K562 (cell line): ENCODE data around the gene TUB.

Source experiments
- CHD7 ChIP-seq: fragments of 200-600 bp; sonication (generic); IDR thresholded peaks from one replicate; pipeline ENCODE4 v1.6.1; 2012; ENCODE audit warnings: mild to moderate bottlenecking, low read depth, low read length, inconsistent platforms
- CTCF ChIP-seq, 3 experiments: IDR thresholded peaks in 2 of 3; conservative IDR thresholded peaks in 1 of 3; 2 replicates each; pipeline ENCODE4 v1.5.1; 2011 to 2012; ENCODE audit warnings: low read length in 3 of 3, mild to moderate bottlenecking in 3 of 3, control low read depth in 2 of 3, improper control_type of control experiment in 1 of 3, inconsistent platforms in 1 of 3, low read depth in 1 of 3, mixed read lengths in 1 of 3, moderate library complexity in 1 of 3; ENCODE audit not compliant: insufficient read depth in 2 of 3
- FOS ChIP-seq: IDR thresholded peaks from 3 replicates; pipeline ENCODE4 v1.6.1; 2011; ENCODE audit not compliant: insufficient read length; ENCODE audit errors: extremely low read depth
- HSF4 ChIP-seq: fragments of 250-450 bp; sonication (Bioruptor Pico); IDR thresholded peaks from 2 replicates; pipeline ENCODE4 v2.1.2; 2022; ENCODE audit warnings: mild to moderate bottlenecking, moderate library complexity, borderline replicate concordance
- SP1 ChIP-seq: sonication (generic); formaldehyde crosslinking; IDR thresholded peaks from 2 replicates; pipeline ENCODE4 v1.8.1; 2022; ENCODE audit warnings: mild to moderate bottlenecking, missing genetic modification reagents
- SREBF1 ChIP-seq: fragments of 150-350 bp; IDR thresholded peaks from 2 replicates; pipeline ENCODE4 v1.6.1; 2014; ENCODE audit warnings: antibody characterized with exemption, low read depth, low read length, borderline replicate concordance
- ZFX ChIP-seq: sonication (generic); formaldehyde crosslinking; IDR thresholded peaks from 2 replicates; pipeline ENCODE4 v1.8.0; 2022; ENCODE audit warnings: mild to moderate bottlenecking, missing genetic modification reagents, moderate library complexity
- ZNF431 ChIP-seq: sonication (generic); formaldehyde crosslinking; IDR thresholded peaks from 2 replicates; pipeline ENCODE4 v1.8.0; 2022; ENCODE audit warnings: mild to moderate bottlenecking, missing genetic modification reagents
- TF ChIP-seq, protein P1 (sequence below): fragments of 150-350 bp; IDR thresholded peaks from 2 replicates; pipeline ENCODE4 v1.6.1; 2014; ENCODE audit warnings: low read depth, mild to moderate bottlenecking, low read length, borderline replicate concordance

DNA sequence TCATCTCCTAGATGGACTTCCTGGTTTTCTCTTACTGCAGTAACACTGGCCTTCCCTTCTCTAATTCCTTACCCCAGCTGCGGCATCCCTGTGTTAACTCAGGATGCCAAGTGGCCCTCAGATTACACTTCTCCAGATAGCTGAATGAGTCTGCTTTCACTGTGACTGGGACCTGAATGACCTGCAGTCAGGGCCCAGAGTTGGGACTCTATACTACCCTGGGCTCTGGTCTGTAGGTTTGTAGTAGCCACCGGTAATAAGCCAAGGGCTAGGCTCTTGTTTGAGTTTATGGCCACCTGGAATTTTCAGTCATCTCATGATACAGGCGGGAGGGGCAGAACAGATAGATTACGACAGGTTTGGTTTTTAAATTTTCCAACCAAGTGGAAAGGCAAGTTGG is 24.1 kb downstream of the TUB start:
- no peak for TF ChIP-seq HSF4 (CRISPR knock-in tag)
- no peak for TF ChIP-seq CTCF (IDR thresholded peaks at IDR 0.05 in 2 of 3, conservative IDR thresholded peaks at IDR 0.05 in 1 of 3; ENCODE audit: insufficient read depth in 2 of 3, low read depth in 1 of 3, low read length in 3 of 3)
- TF ChIP-seq SREBF1 = no peak
- TF ChIP-seq, protein P1, sequence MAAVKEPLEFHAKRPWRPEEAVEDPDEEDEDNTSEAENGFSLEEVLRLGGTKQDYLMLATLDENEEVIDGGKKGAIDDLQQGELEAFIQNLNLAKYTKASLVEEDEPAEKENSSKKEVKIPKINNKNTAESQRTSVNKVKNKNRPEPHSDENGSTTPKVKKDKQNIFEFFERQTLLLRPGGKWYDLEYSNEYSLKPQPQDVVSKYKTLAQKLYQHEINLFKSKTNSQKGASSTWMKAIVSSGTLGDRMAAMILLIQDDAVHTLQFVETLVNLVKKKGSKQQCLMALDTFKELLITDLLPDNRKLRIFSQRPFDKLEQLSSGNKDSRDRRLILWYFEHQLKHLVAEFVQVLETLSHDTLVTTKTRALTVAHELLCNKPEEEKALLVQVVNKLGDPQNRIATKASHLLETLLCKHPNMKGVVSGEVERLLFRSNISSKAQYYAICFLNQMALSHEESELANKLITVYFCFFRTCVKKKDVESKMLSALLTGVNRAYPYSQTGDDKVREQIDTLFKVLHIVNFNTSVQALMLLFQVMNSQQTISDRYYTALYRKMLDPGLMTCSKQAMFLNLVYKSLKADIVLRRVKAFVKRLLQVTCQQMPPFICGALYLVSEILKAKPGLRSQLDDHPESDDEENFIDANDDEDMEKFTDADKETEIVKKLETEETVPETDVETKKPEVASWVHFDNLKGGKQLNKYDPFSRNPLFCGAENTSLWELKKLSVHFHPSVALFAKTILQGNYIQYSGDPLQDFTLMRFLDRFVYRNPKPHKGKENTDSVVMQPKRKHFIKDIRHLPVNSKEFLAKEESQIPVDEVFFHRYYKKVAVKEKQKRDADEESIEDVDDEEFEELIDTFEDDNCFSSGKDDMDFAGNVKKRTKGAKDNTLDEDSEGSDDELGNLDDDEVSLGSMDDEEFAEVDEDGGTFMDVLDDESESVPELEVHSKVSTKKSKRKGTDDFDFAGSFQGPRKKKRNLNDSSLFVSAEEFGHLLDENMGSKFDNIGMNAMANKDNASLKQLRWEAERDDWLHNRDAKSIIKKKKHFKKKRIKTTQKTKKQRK = no peak
- no peak for TF ChIP-seq SP1 (CRISPR knock-in tag)
- no peak for TF ChIP-seq FOS
- no peak for TF ChIP-seq CHD7
- no peak for TF ChIP-seq ZNF431
- no peak for TF ChIP-seq ZFX (CRISPR knock-in tag)
